ENCODE results near the gene CKLF. TPM values are rescaled to one million over a fixed set of nuclear protein-coding genes. Genes with fewer than 3 reads are reported as not detected.

The CKLF gene
- total and polyA plus RNA-seq, 4 donors = 9.5 to 36.1 (median 21.5) TPM

DNA sequence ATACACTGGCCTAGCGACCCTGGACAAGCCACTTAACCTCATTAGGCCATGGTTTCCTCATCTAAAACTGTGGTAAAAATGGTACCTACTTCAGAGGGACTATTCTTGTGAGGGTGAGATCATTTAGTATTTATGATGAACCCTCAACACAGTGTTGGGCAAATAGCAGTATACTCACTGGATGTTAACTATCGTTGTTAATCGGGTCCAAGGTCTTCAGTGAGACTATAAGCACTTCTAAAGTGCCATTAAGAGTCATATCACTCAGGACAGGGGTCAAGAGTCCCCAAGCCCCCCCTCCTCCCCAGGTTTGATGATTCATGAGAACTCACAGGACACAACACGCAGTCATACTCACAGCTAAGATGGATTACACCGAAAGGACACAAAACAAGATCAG lies 13.5 kb upstream of the CKLF start:
- TF ChIP-seq, protein P1, sequence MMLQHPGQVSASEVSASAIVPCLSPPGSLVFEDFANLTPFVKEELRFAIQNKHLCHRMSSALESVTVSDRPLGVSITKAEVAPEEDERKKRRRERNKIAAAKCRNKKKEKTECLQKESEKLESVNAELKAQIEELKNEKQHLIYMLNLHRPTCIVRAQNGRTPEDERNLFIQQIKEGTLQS (IDR thresholded peaks at IDR 0.05) = no peak
- TF ChIP-seq GABPA (IDR thresholded peaks at IDR 0.05 in 1 of 2, conservative IDR thresholded peaks at IDR 0.05 in 1 of 2) = no peak
- TF ChIP-seq JUND (IDR thresholded peaks at IDR 0.05) = no peak
- TF ChIP-seq RXRA (IDR thresholded peaks at IDR 0.05) = no peak
- no peak for TF ChIP-seq RAD21 (IDR thresholded peaks at IDR 0.05)
- no peak for TF ChIP-seq FOXA2 (IDR thresholded peaks at IDR 0.05)
- TF ChIP-seq MAX (IDR thresholded peaks at IDR 0.05) = no peak
- TF ChIP-seq, protein P2, sequence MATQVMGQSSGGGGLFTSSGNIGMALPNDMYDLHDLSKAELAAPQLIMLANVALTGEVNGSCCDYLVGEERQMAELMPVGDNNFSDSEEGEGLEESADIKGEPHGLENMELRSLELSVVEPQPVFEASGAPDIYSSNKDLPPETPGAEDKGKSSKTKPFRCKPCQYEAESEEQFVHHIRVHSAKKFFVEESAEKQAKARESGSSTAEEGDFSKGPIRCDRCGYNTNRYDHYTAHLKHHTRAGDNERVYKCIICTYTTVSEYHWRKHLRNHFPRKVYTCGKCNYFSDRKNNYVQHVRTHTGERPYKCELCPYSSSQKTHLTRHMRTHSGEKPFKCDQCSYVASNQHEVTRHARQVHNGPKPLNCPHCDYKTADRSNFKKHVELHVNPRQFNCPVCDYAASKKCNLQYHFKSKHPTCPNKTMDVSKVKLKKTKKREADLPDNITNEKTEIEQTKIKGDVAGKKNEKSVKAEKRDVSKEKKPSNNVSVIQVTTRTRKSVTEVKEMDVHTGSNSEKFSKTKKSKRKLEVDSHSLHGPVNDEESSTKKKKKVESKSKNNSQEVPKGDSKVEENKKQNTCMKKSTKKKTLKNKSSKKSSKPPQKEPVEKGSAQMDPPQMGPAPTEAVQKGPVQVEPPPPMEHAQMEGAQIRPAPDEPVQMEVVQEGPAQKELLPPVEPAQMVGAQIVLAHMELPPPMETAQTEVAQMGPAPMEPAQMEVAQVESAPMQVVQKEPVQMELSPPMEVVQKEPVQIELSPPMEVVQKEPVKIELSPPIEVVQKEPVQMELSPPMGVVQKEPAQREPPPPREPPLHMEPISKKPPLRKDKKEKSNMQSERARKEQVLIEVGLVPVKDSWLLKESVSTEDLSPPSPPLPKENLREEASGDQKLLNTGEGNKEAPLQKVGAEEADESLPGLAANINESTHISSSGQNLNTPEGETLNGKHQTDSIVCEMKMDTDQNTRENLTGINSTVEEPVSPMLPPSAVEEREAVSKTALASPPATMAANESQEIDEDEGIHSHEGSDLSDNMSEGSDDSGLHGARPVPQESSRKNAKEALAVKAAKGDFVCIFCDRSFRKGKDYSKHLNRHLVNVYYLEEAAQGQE (IDR thresholded peaks at IDR 0.05) = no peak
- no peak for TF ChIP-seq SP1 (IDR thresholded peaks at IDR 0.05)
- no peak for TF ChIP-seq NR2F2 (IDR thresholded peaks at IDR 0.05)
- no peak for TF ChIP-seq HNF4G (IDR thresholded peaks at IDR 0.05)
- TF ChIP-seq, protein P3, sequence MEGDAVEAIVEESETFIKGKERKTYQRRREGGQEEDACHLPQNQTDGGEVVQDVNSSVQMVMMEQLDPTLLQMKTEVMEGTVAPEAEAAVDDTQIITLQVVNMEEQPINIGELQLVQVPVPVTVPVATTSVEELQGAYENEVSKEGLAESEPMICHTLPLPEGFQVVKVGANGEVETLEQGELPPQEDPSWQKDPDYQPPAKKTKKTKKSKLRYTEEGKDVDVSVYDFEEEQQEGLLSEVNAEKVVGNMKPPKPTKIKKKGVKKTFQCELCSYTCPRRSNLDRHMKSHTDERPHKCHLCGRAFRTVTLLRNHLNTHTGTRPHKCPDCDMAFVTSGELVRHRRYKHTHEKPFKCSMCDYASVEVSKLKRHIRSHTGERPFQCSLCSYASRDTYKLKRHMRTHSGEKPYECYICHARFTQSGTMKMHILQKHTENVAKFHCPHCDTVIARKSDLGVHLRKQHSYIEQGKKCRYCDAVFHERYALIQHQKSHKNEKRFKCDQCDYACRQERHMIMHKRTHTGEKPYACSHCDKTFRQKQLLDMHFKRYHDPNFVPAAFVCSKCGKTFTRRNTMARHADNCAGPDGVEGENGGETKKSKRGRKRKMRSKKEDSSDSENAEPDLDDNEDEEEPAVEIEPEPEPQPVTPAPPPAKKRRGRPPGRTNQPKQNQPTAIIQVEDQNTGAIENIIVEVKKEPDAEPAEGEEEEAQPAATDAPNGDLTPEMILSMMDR (IDR thresholded peaks at IDR 0.05; ENCODE audit: low read depth, low read length, missing input control) = no peak
- TF ChIP-seq TAF1 (conservative IDR thresholded peaks at IDR 0.05) = no peak
- TF ChIP-seq YY1 (IDR thresholded peaks at IDR 0.05) = no peak
- TF ChIP-seq EGR1 (IDR thresholded peaks at IDR 0.05; ENCODE audit: low read depth in 2 of 2) = no peak
- no peak for TF ChIP-seq FOXA1 (IDR thresholded peaks at IDR 0.05)
- no peak for TF ChIP-seq HNF4A (conservative IDR thresholded peaks at IDR 0.05)
- no peak for TF ChIP-seq ZBTB33 (IDR thresholded peaks at IDR 0.05)
- H3K27me3 ChIP-seq (ENCODE audit: control insufficient read depth in 4 of 4, insufficient read depth in 4 of 4, low read length in 3 of 4) = no peaks in the 10 kb centered on the region
- no peaks in the 10 kb centered on the region for H3K4me1 ChIP-seq (ENCODE audit: control insufficient read depth in 4 of 4, insufficient read depth in 4 of 4, low read length in 3 of 4)
- H3K36me3 ChIP-seq (ENCODE audit: control insufficient read depth in 4 of 4, insufficient read depth in 3 of 4, low read depth in 1 of 4, low read length in 3 of 4) = peaks cover 4 to 29% (median 16%) of the 10 kb centered on the region in 4 donors
- 94% methylated on average over 5 of the region's 5 CpGs for WGBS
- H3K9ac ChIP-seq (ENCODE audit: low read depth in 1 of 2, low read length in 2 of 2) = no peak overlapping the region
- H3K27ac ChIP-seq (ENCODE audit: low read depth in 1 of 2, low read length in 2 of 2) = no peak overlapping the region
- no peak for DNase-seq (ENCODE audit: low spot score)
- H3K9me3 ChIP-seq (ENCODE audit: control insufficient read depth in 4 of 4, low read length in 3 of 4) = no peaks in the 10 kb centered on the region
- no peak overlapping the region for H3K4me3 ChIP-seq (ENCODE audit: low read depth in 1 of 3, low read length in 3 of 3)

Measured in liver (tissue), 9 donors.